GM18909 (cell line): ENCODE measurements around the gene MSTO1.
"Not testable (repeated sequence)": the region's sequence is repeated elsewhere in the genome, so short reads cannot be mapped to it uniquely, and the experiment has no call there.

Experiments used
- ATAC-seq: cut with Tn5 transposase; IDR thresholded peaks from one replicate; pipeline ENCODE4 v1.9.1; 2021; ENCODE audit warnings: mild to moderate bottlenecking; ENCODE audit not compliant: unreplicated experiment, poor library complexity

The MSTO1 gene

GRCh38 chr1:155609515-155610256 lies at the start of gene MSTO1:
Gene MSTO1, plus strand, starts transcription at chr1:155610218. Its CDS starts 31 bp downstream, at chr1:155610249.
- peak; percentile 91 for ATAC-seq

GRCh38 chr1:155561779-155562580 lies 48.0 kb upstream of the MSTO1 start:
- ATAC-seq = peak; percentile 32

GRCh38 chr1:155562581-155563376 lies 47.2 kb upstream of the MSTO1 start, which contains the start of gene ASH1L:
Gene ASH1L, minus strand, starts transcription at chr1:155562803. Its CDS starts 41,284 bp downstream, at chr1:155521519.
- peak; percentile 76 for ATAC-seq

- ATAC-seq = not testable (repeated sequence)
These were observed 46.5 kb upstream of the MSTO1 start for GRCh38 chr1:155563377-155564022.

GRCh38 chr1:155569988-155570592 lies 39.9 kb upstream of the MSTO1 start:
- no peak for ATAC-seq

GRCh38 chr1:155570593-155570990 lies 39.4 kb upstream of the MSTO1 start:
- no peak for ATAC-seq

- no peak for ATAC-seq
These were observed 35.9 kb upstream of the MSTO1 start for GRCh38 chr1:155574077-155574476.

GRCh38 chr1:155575608-155576007 lies 34.4 kb upstream of the MSTO1 start:
- ATAC-seq = not testable (repeated sequence)

- not testable (repeated sequence) for ATAC-seq
These were observed 26.2 kb upstream of the MSTO1 start for GRCh38 chr1:155583846-155584245.

- ATAC-seq = not testable (repeated sequence)
These were observed 20.7 kb upstream of the MSTO1 start for GRCh38 chr1:155589282-155589681.

- ATAC-seq = not testable (repeated sequence)
These were observed 19.3 kb upstream of the MSTO1 start for GRCh38 chr1:155590516-155591247.

- no peak for ATAC-seq
These were observed 18.2 kb upstream of the MSTO1 start for GRCh38 chr1:155591770-155592169.

GRCh38 chr1:155595877-155596474 lies 14.0 kb upstream of the MSTO1 start:
- ATAC-seq = not testable (repeated sequence)

GRCh38 chr1:155596864-155597263 lies 13.2 kb upstream of the MSTO1 start:
- ATAC-seq = no peak

- ATAC-seq = no peak
These were observed 11.1 kb upstream of the MSTO1 start for GRCh38 chr1:155598842-155599331.

- not testable (repeated sequence) for ATAC-seq
These were observed 10.0 kb upstream of the MSTO1 start for GRCh38 chr1:155599828-155600572.

GRCh38 chr1:155607708-155608107 lies 2.3 kb upstream of the MSTO1 start:
- ATAC-seq = no peak

GRCh38 chr1:155608888-155609225 lies 1.2 kb upstream of the MSTO1 start:
- ATAC-seq = no peak
